Epidermal melanocyte (primary cell): ENCODE measurements around the gene SPIN2A.
"Not testable (repeated sequence)": the region's sequence is repeated elsewhere in the genome, so short reads cannot be mapped to it uniquely, and the experiment has no call there.

Source experiments
- DNase-seq: peaks from one replicate; pipeline ENCODE4 v3.0.0; 2011; ENCODE audit warnings: low spot score; ENCODE audit not compliant: insufficient read length

SPIN2A gene

DNA sequence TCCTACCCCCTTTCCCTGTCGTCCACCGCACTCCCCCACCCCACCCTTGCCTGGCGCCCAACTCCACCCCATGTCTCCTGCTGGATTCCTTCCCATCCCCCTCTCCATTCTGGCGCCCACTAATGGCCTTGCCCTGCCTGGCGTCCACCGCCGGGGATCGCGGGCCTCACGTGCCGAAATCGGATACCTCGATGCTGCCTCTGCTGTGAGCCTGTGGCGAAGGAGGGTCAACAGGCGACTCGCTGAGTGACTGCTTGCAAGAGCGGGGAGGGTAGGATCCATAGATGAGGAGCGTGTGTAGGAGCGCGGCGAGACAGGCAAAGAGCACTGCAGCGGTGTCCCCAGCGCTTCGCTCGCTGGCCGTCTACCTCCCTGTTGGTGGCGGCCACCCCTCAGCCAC, at the start of gene SPIN2A:
SPIN2A (minus strand) TSS at position 325 of the 400 bp plus-strand sequence. CDS start 800 bp downstream, outside the sequence.
- DNase-seq, result not testable (repeated sequence)

DNA sequence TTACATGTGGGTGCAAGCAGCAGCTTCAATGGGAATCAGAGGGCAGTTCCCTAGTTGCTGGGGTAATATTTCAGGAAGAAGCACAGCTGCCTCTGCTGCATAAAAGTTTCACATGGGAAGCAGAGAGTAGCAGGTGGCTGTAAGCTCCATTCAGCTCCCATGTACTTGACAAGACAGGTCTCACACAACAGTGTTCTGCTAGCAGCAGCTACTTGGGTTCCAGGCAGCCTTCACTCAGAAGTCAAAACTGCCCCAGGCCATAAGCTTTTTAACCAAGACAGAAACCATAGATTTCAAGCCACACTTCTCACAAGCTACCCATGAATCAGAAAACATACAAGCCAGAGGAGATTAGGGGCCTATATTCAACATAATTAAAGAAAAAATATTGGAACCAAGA, 41.4 kb upstream of the SPIN2A start:
- DNase-seq, result no peak

DNA sequence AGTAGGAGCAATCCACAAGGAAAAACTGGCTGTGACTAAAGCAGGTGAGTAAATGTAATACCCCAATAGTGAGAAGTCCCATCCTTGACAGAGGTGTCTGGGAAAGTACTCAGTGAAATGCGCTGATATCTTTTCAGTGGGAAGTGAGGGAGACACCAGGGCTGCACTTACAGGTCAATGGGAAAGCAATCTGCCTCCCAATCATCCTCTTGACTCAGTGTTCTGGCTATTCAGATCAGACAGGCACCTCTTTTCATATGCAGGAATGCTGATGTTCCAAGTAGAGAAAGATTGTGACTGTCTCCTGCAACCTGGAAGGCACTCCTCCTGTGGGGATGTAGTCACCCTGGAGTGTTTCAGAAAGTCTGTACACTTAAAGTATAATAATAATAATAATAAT, 39.9 kb upstream of the SPIN2A start:
- DNase-seq, result no peak

DNA sequence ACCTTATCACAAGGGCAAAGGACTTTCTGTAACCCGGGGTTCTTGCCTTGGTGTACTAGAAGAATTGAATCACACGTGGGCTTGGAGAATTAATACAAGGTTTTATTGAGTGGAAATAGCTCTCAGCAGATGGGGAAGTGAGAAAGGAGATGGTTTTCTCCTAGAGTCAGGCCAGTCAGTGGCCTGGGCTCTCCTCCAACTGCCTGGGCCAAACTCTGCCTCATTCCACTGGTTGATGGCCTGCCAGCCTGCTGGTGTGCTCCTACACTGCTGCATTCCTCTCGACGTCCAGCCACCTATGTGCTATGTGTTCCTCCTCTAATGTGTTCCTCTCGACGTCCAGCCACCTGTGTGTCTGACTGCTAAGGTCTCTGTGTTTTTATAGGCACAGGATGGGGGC, 35.3 kb upstream of the SPIN2A start:
- no peak for DNase-seq

DNA sequence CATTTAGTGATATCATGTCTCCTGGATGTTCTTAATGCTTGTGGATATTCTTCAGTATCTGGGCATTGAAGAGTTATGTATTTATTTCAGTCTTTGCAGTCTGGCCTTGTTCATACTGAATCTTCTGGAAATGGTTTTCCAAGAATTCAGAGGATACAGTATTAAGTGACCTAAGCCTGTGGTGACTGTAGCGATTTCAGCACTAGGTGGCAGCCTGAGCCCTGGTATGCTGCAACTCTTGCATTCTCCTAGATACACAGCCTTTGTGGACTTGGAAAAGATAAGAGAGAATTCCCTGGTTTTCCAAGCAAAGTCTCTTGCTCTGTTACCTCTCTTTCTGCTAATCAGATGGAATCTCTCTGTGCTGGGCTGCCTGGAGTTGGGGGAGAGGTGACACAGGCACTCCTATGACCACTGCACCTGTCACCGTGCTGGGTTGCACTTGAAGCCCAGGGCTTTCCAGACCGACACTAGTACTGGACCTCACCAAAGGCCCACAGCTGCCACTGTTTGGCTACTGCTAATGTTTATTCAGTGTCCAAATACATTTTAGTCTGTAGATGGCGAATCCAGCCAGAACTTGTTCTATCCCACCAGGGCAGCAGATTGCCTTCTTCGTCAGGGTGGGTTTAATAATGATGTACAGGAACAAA, 19.3 kb upstream of the SPIN2A start:
- peak; percentile 19 for DNase-seq

DNA sequence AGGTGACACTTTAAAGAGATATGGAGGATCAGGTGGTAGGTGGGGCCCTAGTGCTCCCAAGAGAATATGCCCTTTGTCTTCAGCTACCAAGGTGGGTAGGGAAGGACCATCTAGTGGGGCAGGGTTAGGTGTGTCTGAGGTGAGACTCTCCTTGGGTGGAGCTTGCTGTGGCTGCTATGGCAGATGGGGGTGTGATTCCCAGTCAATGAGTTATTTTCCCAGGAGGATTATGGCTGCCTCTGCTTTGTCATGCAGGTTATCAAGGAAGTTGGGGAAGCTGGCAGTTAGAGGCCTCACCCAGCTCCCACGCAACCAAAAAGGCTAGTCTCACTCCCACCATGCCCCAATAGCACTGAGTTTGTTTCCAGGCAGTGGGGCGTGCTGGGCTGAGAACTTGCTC, 18.0 kb upstream of the SPIN2A start:
- DNase-seq, result no peak

DNA sequence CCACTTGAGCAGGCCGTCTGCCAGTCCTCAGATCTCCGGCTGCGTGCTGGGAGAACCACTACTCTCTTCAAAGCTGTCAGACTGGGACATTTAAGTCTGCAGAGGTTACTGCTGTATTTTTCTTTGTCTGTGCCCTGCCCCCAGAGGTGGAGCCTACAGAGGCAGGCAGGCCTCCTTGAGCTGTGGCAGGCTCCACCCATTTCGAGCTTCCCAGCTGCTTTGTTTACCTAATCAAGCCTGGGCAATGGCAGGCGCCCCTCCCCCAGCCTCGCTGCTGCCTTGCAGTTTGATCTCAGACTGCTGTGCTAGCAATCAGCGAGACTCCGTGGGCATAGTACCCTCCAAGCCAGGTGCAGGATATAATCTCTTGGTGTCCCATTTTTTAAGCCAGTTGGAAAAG, 15.0 kb upstream of the SPIN2A start:
- not testable (repeated sequence) for DNase-seq

DNA sequence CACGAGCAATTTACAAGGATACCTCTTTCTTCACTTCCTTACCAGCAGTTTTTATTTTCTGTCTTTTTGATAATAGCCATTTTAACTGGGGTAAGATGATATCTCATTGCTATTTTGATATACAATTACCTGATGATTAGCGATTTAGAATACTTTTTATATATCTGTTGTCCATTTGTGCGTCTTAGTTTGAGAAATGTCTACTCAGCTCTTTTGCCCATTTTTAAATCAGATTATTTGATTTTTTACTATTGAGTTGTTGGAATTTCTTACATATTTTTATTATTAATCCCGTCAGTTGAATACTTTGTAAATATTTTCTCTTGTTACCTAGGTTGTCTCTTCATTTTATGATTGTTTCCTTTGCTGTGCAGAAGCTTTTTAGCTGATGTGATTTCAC, 1.5 kb upstream of the SPIN2A start:
- DNase-seq, result no peak

DNA sequence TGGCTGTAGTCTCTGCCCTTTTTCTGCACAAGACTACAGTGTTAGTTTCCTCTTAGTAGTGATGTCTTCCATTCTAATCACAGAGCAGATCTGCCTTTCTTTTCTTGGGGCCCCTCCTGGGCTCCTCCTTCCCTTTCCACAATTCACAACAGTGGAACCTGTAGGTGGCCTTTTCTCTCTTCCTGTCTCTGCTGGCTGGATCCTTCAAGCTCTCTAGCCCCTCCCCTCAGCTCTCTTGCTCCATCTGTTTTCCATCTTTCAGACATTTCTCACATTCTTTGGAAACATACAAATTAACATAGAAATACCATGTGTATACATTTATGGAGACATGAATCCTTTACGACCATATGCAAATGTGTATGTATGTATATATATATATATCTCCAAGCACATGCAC, 304 bp upstream of the SPIN2A start:
- DNase-seq, result peak; percentile 13

DNA sequence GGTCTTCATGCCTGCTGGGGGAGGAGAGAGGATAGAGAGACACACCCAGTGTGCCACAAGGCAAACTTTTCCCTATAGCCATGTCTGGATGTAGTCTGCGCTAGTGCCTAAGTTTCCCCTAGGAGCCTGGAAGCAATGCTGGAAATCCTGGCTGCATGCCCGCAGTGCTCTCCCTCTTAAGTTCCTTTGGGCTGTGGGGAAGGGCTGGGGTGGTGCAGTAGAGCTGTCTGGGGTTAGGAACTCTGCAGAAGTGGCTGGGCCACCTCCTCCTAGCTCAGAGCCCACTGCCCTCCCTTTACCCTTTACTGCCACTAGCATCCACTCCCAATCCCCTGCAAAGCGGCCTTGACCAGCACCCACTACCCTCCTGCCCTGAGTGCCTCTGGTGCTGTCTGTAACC, 608 bp downstream of the SPIN2A start:
- DNase-seq, result not testable (repeated sequence)

DNA sequence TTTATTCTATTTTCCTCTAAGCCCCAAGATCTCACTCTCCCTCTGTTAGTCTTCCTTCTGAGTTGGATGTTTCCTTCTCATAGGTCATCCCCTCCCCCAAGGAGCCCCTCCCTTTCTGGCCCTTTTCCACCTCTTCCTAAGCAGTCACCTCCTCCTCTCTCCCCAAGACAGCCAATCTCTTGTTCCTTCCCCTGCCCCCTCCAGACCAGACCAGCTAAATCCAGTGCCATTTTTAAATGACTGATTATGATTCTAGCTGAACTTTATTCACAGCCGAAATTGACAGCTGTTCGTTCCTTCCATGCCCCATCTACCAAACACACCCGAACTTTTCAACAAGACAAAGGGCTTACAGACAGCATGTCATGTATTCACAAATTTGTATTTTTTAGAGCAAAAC, 1.9 kb downstream of the SPIN2A start:
- DNase-seq, result no peak

DNA sequence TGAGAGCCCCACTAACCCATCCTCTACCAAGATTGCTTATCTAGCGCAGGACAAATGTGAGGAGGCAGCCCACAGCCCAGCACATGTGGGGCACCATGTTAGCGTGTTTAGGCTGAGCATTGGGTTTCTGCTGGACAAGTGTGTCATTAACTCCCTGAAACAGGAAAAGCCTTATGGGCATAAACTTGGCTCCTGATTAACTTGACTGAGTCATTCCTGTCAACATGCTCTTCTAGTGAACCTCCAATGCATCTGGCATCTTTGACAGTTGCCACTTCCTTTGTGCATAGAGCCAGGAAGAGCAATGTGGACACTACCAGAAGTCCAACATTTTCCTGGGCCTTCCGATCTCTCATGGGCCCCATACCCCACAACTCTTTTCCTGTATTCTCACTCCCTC, 2.5 kb downstream of the SPIN2A start:
- DNase-seq, result no peak

DNA sequence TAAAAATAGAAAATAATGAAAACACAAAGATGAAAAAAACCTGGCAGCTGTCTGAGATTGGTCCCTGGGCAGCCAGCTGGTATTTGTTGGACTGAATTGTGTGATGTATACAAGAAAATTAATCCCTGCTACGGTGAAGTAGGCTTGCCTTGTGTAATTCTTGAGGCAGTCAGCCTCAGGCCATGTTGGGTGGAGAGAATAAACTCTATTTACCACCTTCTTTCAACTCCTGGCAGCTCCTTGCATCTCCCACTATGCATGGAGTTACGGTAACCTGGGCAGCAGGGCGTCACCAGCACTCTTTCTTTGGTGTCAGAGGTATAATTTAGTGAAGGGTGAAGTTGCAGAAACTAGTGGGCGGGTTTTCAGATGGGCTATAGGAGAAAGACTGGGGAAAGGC, 3.5 kb downstream of the SPIN2A start:
- DNase-seq, result no peak

DNA sequence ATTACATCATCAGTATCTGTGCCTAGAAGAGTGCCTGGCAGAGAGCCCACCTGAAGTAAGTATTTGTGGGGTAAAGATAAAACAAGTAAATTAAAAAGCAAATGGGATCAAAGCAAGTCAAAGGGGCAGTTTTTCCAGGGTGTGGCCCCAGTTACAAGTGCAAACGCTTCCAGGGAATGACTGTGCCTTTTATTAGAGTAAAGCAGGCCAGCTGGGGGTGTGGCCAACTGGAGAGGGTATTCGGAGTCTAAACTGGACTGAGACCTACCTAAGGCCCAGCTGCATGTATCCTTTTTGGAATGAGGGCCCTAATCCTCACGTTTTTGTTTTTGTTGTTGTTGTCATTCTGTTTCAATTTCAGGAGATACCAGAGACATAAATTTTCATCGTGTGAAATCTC, 3.9 kb downstream of the SPIN2A start:
- DNase-seq, result not testable (repeated sequence)

DNA sequence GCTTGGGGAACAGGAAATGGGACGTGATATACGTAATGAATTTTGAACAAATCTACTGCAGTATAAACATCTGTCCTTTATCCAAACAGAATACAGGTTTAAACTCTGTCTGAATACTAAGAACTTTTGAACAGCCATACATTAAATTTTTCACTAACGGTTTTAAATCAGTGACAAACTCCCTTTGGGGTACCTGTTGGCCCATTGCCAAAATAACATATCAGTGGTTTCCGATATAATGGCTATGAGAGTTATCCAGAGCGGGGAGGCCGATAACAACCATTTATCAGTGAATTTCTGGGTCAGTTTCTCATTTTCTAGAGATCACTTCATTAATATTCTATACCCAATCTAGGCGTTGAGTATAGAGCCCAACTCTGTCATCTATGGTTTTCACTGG, 5.2 kb downstream of the SPIN2A start:
- DNase-seq, result no peak

DNA sequence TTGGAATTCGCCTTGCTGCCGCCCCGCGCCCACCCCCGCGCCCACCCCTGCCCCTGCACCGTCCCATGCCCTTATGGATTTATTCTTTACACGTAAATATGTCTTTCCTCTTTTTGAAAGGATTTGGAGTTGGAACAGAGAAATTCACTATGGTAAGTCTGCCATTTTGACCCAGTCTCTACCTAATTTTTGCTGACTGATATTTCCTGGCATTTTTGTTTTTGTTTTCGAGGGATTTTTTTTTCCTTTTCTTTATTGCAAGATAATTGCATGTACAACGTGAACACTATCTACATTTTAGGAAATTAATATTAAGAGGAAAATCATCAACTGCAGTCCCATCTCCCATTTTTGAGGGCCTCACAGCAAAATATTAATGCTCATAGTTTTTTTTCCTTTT, 15.4 kb downstream of the SPIN2A start:
- DNase-seq, result no peak

DNA sequence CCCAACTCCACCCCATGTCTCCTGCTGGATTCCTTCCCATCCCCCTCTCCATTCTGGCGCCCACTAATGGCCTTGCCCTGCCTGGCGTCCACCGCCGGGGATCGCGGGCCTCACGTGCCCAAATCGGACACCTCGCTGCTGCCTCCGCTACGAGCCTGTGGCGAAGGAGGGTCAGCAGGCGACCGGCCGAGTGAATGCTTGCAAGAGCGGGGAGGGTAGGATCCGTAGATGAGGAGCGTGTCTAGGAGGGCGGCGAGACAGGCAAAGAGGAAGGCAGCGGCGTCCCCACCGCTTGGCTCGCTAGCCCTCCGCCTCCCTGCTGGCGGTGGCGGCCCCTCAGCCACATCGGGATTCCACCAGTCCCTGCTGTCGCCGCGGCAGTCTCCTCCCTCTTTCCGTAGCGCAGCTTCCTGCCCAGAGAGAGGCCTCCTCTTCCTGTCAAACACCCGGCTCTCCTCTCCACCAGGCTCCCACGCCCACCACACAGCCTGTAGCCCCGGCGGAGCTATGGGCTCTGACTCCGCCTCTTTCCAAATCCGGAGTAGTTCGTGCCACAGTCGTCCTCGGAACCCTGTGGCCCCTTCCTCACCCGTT, 15.9 kb downstream of the SPIN2A start, which contains the start of gene SPIN2B:
SPIN2B (minus strand) TSS at position 387 of the 594 bp plus-strand sequence.
- DNase-seq, result peak; percentile 51

DNA sequence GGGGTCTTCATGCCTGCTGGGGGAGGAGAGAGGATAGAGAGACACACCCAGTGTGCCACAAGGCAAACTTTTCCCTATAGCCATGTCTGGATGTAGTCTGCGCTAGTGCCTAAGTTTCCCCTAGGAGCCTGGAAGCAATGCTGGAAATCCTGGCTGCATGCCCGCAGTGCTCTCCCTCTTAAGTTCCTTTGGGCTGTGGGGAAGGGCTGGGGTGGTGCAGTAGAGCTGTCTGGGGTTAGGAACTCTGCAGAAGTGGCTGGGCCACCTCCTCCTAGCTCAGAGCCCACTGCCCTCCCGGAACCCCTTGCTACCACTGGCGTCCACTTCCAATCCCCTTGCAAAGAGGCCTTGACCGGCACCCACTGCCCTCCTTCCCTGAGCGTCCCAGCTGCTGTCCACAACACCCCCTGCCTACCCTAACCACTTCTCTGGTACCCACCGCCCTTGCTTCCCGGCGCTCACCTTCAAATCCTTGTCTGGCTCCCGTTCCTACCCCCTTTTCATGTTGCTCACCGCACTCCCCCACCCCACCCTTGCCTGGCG, 16.5 kb downstream of the SPIN2A start:
- DNase-seq, result not testable (repeated sequence)

DNA sequence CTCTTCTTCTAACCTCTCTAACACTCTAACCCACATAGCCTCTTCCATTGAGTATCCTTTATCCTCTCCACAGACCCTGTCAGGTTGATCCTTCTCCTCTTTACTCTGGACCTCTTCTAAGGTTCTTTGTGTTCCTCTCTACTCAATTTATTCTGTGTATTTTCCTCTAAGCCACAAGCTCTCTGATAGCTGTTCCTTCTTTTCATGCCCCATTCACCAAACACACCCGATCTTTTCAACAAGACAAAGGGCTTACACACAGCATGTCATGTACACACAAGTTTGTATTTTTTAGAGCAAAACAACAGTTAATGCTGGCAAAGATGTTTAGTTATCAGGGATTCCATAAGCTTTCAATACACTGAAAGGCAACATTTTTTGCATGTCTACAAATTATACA, 17.8 kb downstream of the SPIN2A start:
- DNase-seq, result no peak

DNA sequence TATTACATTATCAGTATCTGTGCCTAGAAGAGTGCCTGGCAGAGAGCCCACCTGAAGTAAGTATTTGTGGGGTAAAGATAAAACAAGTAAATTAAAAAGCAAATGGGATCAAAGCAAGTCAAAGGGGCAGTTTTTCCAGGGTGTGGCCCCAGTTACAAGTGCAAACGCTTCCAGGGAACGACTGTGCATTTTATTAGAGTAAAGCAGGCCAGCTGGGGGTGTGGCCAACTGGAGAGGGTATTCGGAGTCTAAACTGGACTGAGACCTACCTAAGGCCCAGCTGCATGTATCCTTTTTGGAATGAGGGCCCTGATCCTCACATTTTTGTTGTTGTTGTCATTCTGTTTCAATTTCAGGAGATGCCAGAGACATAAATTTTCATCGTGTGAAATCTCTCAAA, 19.6 kb downstream of the SPIN2A start:
- DNase-seq, result not testable (repeated sequence)

DNA sequence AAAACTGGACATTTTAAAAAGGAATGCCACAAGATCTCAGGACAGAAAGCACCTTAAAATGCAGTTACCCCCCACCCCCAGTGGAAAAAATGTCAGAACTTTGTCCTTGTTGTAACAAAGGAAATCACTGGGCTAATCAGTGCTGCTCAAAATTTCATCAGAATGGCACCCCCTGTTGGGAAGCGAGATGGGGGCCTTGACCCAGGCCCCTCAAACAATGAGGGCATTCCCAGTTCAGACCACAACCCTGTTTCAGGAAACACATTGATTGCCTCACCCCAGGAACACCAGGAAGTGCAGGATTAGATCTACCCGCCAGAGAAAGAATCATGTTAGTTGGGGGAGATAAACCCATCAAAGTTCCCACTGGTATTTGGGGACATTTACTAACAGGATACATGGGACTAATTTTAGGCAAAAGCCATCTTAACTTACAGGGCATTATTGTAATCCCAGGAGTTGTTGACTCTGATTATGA, 32.2 kb downstream of the SPIN2A start:
- DNase-seq, result no peak

DNA sequence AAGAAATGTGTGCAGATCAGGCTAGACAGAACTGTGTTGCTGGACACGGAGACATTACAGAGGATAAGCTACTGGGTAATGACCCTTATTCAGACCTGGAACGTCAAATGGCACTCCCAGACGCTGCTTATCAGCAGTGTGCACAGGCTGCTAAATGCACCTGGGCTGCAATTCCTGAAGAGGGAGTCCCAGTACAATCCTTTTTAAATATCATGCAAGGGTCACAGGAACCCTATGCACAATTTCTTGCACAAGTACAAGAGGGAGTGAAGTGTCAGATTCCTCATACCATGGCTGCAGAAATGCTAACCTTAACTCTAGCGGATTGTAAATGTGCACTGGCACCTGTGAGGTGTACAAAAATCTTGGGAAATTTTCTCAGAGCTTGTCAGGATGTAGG, 32.8 kb downstream of the SPIN2A start:
- DNase-seq, result no peak

DNA sequence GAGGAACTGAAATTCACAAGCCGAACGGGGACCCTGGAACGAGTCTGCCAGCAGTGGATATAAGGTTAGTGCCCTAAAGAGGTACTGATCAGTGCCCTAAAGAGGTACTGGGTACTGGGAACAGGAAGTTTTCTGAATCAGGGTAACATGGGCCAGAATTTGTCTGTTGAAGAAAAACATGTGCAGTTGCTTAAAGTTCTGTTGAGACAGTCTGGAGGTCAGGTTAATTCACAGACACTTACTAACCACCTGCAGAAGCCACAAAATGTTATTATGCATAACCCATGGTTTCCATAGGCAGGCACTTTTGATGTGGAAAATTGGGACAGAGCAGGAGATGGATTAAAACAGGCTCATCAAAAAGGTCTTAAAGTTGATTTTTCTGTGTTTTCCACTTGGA, 33.7 kb downstream of the SPIN2A start:
- DNase-seq, result no peak
